Pancreas (tissue), 10 donors: ENCODE measurements around the gene MAMLD1. TPM values are rescaled to one million over a fixed set of nuclear protein-coding genes. Genes with fewer than 3 reads are reported as not detected.

Source experiments
- ATAC-seq, 4 donors: fragments of 200-7000 bp; cut with Tn5 transposase; one replicate each; pipeline versions ENCODE4 v1.8.0 to v1.9.1; 2020; ENCODE audit warnings: mild to moderate bottlenecking in 4 of 4, moderate library complexity in 4 of 4
- DNase-seq, 6 donors: peaks; one replicate each; pipeline ENCODE4 v3.0.0-alpha.2; 2020
- FAIRE-seq: peaks from 2 replicates; lab custom pipeline; 2012; peaks lifted over from hg19 to GRCh38; lab: Jason Lieb, UNC
- H3K27ac ChIP-seq, 4 donors: fragments of 200-600 bp; sonication (generic); 1 replicate in 3 of 4; 2 replicates in 1 of 4; pipeline versions ENCODE4 v1.5.0 to v1.8.0; 2020
- H3K27me3 ChIP-seq, 4 donors: fragments of 200-600 bp; one replicate each; pipeline ENCODE4 v1.8.0; 2021
- H3K36me3 ChIP-seq, 3 donors: fragments of 200-600 bp; sonication (generic) in 1 of 3; one replicate each; pipeline versions ENCODE4 v1.5.0 to v1.8.0; 2020 to 2021
- H3K4me1 ChIP-seq, 3 donors: fragments of 200-600 bp; one replicate each; pipeline ENCODE4 v1.8.0; 2021
- H3K4me3 ChIP-seq, 4 donors: fragments of 200-600 bp; sonication (generic) in 2 of 4; one replicate each; pipeline versions ENCODE4 v1.5.0 to v1.8.0; 2020 to 2021
- H3K9me3 ChIP-seq, 4 donors: fragments of 200-600 bp; one replicate each; pipeline ENCODE4 v1.8.0; 2021
- WGBS, 2 donors: extraction: QIAGEN DNeasy Blood & Tissue Kit; methylation state at CpG; one replicate each; pipeline ENCODE4 v1.1.7; 2013; 5-methylcytosine and 5-hydroxymethylcytosine counted together
- intact Hi-C, 3 donors: fragments of 100-400 bp; cut with DNase I; formaldehyde crosslinking; loops; one replicate each; pipeline versions ENCODE4 v1.11.1 to v1.14.2; 2022
- polyA plus RNA-seq, 2 donors: library from polyadenylated mRNA; stranded (reverse); fragments of 200-250 nt; gene quantifications; one replicate each; pipeline ENCODE4 v1.2.3, GENCODE V29; 2013
- total RNA-seq, 6 donors: library from RNA; stranded (reverse); fragmentation: NEBNext Ultra II Directional in 4 of 6; extraction: Animal tissue kit (Norgen Biotek cat#: 25700) in 4 of 6; gene quantifications; one replicate each; pipeline versions ENCODE4 v1.2.1 to v1.2.4, GENCODE V29; 2021 to 2023
- TF ChIP-seq, protein P1 (sequence below), 4 donors: fragments of 200-600 bp; sonication (generic) in 3 of 4; IDR thresholded peaks; one replicate each; pipeline versions ENCODE4 v1.5.0 to v1.8.0; 2021; ENCODE audit warnings: antibody characterized with exemption in 4 of 4
- donor health status: healthy with polysubstance abuse.
- donor health status: DM: no; HTN: no; CAD: no; lungs with moderate emphysema.
- donor health status: DM: no; HTN: no; CAD: no.
- donor health status: control.
- donor health status: control.
- donor health status: Bipolar disorder and iron deficiency.
- donor health status: DM: yes; HTN: yes; CAD: no.
- donor health status: DM: no; HTN: no; CAD: no.
- donor health status: DM: no; HTN: no; CAD: no.
- donor health status: DM: yes; HTN: yes; CAD: no.

MAMLD1 gene
- total and polyA plus RNA-seq, 8 donors = 2.4 to 8.8 (median 3.5) TPM

GRCh38 chrX:150405006-150405405 lies 41.9 kb downstream of the MAMLD1 start:
- Histone ChIP-seq H3K27ac (no peak overlapping the region), H3K4me1 (no peaks in the 10 kb centered on the region), H3K9me3 (no peaks in the 10 kb centered on the region), H3K4me3 (no peak overlapping the region), H3K36me3 (no peaks in the 10 kb centered on the region), H3K27me3 (peaks cover 0 to 4% (median 0%) of the 10 kb centered on the region in 4 donors)
- TF ChIP-seq, protein P1, sequence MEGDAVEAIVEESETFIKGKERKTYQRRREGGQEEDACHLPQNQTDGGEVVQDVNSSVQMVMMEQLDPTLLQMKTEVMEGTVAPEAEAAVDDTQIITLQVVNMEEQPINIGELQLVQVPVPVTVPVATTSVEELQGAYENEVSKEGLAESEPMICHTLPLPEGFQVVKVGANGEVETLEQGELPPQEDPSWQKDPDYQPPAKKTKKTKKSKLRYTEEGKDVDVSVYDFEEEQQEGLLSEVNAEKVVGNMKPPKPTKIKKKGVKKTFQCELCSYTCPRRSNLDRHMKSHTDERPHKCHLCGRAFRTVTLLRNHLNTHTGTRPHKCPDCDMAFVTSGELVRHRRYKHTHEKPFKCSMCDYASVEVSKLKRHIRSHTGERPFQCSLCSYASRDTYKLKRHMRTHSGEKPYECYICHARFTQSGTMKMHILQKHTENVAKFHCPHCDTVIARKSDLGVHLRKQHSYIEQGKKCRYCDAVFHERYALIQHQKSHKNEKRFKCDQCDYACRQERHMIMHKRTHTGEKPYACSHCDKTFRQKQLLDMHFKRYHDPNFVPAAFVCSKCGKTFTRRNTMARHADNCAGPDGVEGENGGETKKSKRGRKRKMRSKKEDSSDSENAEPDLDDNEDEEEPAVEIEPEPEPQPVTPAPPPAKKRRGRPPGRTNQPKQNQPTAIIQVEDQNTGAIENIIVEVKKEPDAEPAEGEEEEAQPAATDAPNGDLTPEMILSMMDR (IDR thresholded peaks at IDR 0.05) = no peak
- ATAC-seq = peak in 1 of 4 donors; percentile 34
- no peak for DNase-seq
- whole genome bisulfite sequencing, 2 donors = 23 to 42% methylated on average over 1 of the region's 1 CpG
- intact Hi-C loops = no loop called here
- FAIRE-seq = no peak

DNA sequence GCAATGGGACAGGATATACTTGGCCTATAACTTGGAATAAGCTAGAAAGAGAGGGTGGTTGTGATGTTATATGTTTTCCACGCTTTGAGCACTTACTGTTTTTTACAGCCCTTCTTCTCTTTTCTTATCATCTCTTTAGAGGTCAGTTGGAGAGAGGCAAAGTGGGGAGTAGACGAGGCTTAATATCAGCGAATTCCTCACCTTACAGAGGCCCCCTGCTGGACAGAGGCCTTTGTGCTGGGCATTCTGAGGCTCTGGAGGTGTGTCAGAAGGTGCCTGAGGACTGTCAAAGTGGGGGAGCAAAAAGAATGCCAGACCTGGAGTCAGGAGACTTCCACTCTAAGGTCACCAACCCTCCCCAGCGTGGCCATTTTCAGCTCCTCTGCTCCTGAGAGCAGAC lies 42.5 kb downstream of the MAMLD1 start:
- intact Hi-C loops = no loop called here
- H3K36me3 ChIP-seq = no peaks in the 10 kb centered on the region
- H3K27me3 ChIP-seq = peaks cover 0 to 4% (median 0%) of the 10 kb centered on the region in 4 donors
- H3K27ac ChIP-seq = no peak overlapping the region
- no peaks in the 10 kb centered on the region for H3K9me3 ChIP-seq
- ATAC-seq (peak in 3 of 4 donors; percentile 57 to 78 (median 62)), FAIRE-seq (no peak), DNase-seq (peak in 1 of 6 donors; percentile 17)
- no peaks in the 10 kb centered on the region for H3K4me1 ChIP-seq
- WGBS, 2 donors = 46 to 54% methylated on average over 4 of the region's 4 CpGs
- TF ChIP-seq, protein P1 (IDR thresholded peaks at IDR 0.05) = no peak
- no peak overlapping the region for H3K4me3 ChIP-seq

- 77 to 92% methylated on average over 6 of the region's 6 CpGs for WGBS, 2 donors
- Histone ChIP-seq H3K27ac (no peak overlapping the region), H3K9me3 (no peaks in the 10 kb centered on the region), H3K36me3 (no peaks in the 10 kb centered on the region), H3K4me3 (no peak overlapping the region), H3K4me1 (no peaks in the 10 kb centered on the region), H3K27me3 (peaks cover 0 to 4% (median 0%) of the 10 kb centered on the region in 4 donors)
- DNase-seq = no peak
- FAIRE-seq = no peak
- intact Hi-C loops = no loop called here
- ATAC-seq = no peak
- TF ChIP-seq, protein P1 (IDR thresholded peaks at IDR 0.05) = no peak
Observed at GRCh38 chrX:150406596-150406995, 43.5 kb downstream of the MAMLD1 start.

DNA sequence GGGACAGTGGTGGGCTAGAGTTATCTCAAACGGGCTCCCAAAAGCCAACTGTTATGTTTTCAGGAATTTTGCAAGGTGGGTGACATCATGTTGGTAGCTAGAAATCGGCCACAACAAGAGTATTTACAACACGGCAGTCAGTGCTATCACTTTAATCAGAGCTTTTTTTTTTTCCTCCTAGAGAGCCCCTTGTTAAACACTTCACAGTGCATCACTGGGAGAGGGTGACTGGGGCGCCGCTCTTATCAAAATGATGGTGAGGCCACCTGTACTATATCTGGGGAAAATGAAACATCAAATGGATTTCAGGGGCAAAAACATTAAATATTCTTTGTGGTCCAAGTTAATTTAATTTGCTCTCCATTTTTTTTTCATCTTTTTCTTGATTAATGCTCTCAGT lies 44.9 kb downstream of the MAMLD1 start:
- FAIRE-seq (peak; percentile 5), DNase-seq (no peak), ATAC-seq (no peak)
- intact Hi-C loops = no loop called here
- Histone ChIP-seq H3K36me3 (no peaks in the 10 kb centered on the region), H3K27ac (no peak overlapping the region), H3K9me3 (no peaks in the 10 kb centered on the region), H3K4me1 (no peaks in the 10 kb centered on the region), H3K4me3 (no peak overlapping the region), H3K27me3 (peaks cover 0 to 4% (median 0%) of the 10 kb centered on the region in 4 donors)
- TF ChIP-seq, protein P1 (IDR thresholded peaks at IDR 0.05) = no peak
- 64 to 91% methylated on average over 5 of the region's 5 CpGs for WGBS, 2 donors

DNA sequence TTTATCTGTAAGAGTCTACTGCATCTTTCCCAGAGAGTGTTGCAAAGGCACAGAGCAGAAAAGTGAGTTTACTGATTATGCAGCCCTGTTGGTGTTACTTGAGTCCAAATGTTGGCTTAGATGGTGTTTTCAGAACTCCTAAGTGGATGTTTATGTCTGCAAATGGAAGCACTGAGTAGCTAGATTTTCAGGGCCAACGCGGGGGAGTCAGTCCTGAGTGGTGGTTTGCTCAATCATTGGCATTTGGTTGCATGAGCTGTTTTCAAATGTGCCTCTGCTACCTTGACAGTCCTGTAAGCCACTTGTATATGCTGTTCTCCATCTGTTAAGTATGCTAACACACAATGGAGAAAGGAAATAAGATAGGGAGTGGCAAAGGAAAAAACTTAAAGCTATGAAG lies 45.4 kb downstream of the MAMLD1 start:
- ATAC-seq = no peak
- H3K27me3 ChIP-seq = peaks cover 0 to 4% (median 0%) of the 10 kb centered on the region in 4 donors
- intact Hi-C loops = no loop called here
- no peak overlapping the region for H3K27ac ChIP-seq
- no peak overlapping the region for H3K4me3 ChIP-seq
- FAIRE-seq = no peak
- TF ChIP-seq, protein P1 (IDR thresholded peaks at IDR 0.05) = no peak
- no peak for DNase-seq
- H3K36me3 ChIP-seq = no peaks in the 10 kb centered on the region
- no peaks in the 10 kb centered on the region for H3K9me3 ChIP-seq
- no peaks in the 10 kb centered on the region for H3K4me1 ChIP-seq
- 58 to 91% methylated on average over 2 of the region's 2 CpGs for WGBS, 2 donors
